ENCODE measurements around the gene PI3. TPM values are rescaled to one million over a fixed set of nuclear protein-coding genes. Genes with fewer than 3 reads are reported as not detected.

The PI3 gene
- total RNA-seq, 1 donor from 2014 or later = 509 TPM

GRCh38 chr20:45189067-45189609 lies 14.4 kb downstream of the PI3 start:
- no peak for DNase-seq

- DNase-seq = no peak
Measured at GRCh38 chr20:45189861-45190260, 15.2 kb downstream of the PI3 start.

GRCh38 chr20:45191926-45192325 lies 17.2 kb downstream of the PI3 start:
- no peak for DNase-seq

GRCh38 chr20:45193331-45193730 lies 18.6 kb downstream of the PI3 start:
- DNase-seq = no peak

- no peak for DNase-seq
Measured at GRCh38 chr20:45206725-45207124, 32.0 kb downstream of the PI3 start, which contains the start of gene SEMG1. SEMG1 (plus strand) TSS chr20:45207033; CDS start chr20:45207054, 21 bp downstream.

- DNase-seq = no peak
Measured at GRCh38 chr20:45209924-45210323, 35.2 kb downstream of the PI3 start.

- DNase-seq = no peak
Measured at GRCh38 chr20:45211569-45212474, 37.1 kb downstream of the PI3 start.

- no peak for DNase-seq
Measured at GRCh38 chr20:45212836-45213235, 38.1 kb downstream of the PI3 start.

- no peak for DNase-seq
Measured at GRCh38 chr20:45218124-45218523, 43.4 kb downstream of the PI3 start.

GRCh38 chr20:45218636-45219035 lies 43.9 kb downstream of the PI3 start:
- DNase-seq = no peak

- DNase-seq = no peak
Measured at GRCh38 chr20:45221076-45221475, 46.4 kb downstream of the PI3 start, which contains the start of gene SEMG2. SEMG2 (plus strand) TSS chr20:45221373; CDS start chr20:45221390, 17 bp downstream.

- no peak for DNase-seq
Measured at GRCh38 chr20:45223136-45223535, 48.4 kb downstream of the PI3 start.

Other genes with a start within 250 kb of the PI3 start
- gene TOMM34, start 214.5 kb upstream of the PI3 start, total RNA-seq = 4.8 TPM
- gene STK4, start 208.4 kb upstream of the PI3 start, total RNA-seq = 28.3 TPM
- 0.49 TPM for gene KCNS1, start 73.8 kb upstream of the PI3 start, total RNA-seq
- 5.2 TPM for gene WFDC5, start 59.7 kb upstream of the PI3 start, total RNA-seq
- 1.1 TPM for gene WFDC12, start 50.4 kb upstream of the PI3 start, total RNA-seq
- gene SEMG1, start 32.1 kb downstream of the PI3 start, total RNA-seq = not detected
- not detected for gene SEMG2, start 46.5 kb downstream of the PI3 start, total RNA-seq
- gene SLPI, start 79.7 kb downstream of the PI3 start, total RNA-seq = 52.0 TPM
- not detected for gene RBPJL, start 131.9 kb downstream of the PI3 start, total RNA-seq
- gene MATN4, start 133.4 kb downstream of the PI3 start, total RNA-seq = 0.99 TPM
- 48.8 TPM for gene SDC4, start 173.5 kb downstream of the PI3 start, total RNA-seq
- 12.7 TPM for gene SYS1, start 188.3 kb downstream of the PI3 start, total RNA-seq
- gene TP53TG5, start 203.4 kb downstream of the PI3 start, total RNA-seq = not detected
- 10.3 TPM for gene DBNDD2, start 233.4 kb downstream of the PI3 start, total RNA-seq
- gene PIGT, start 241.2 kb downstream of the PI3 start, total RNA-seq = 20.9 TPM